Effector memory CD4-positive, alpha-beta T cell (primary cell): Measurements from ENCODE around the gene EVI5L.

ENCODE experiments used
- DNase-seq, 3 donors: peaks; one replicate each; pipeline ENCODE4 v3.0.0-alpha.2; 2020
- H3K27ac ChIP-seq: 2 replicates; pipeline ENCODE4 v1.7.0; 2013; ENCODE audit warnings: mild to moderate bottlenecking, low read length, moderate library complexity; ENCODE audit not compliant: insufficient read depth, poor library complexity, severe bottlenecking
- H3K27me3 ChIP-seq: replicated peaks from 2 replicates; pipeline ENCODE4 v1.7.0; 2013; ENCODE audit warnings: mild to moderate bottlenecking, low read length; ENCODE audit not compliant: insufficient read depth, control insufficient read depth, poor library complexity, severe bottlenecking
- H3K36me3 ChIP-seq: 2 replicates; pipeline ENCODE4 v1.7.0; 2013; ENCODE audit warnings: mild to moderate bottlenecking, low read length, moderate library complexity; ENCODE audit not compliant: control insufficient read depth, insufficient read depth
- H3K4me1 ChIP-seq: 2 replicates; pipeline ENCODE4 v1.7.0; 2013; ENCODE audit warnings: low read length, mild to moderate bottlenecking; ENCODE audit not compliant: control insufficient read depth, insufficient read depth, poor library complexity, severe bottlenecking
- H3K4me3 ChIP-seq: 2 replicates; pipeline ENCODE4 v1.7.0; 2013; ENCODE audit warnings: low read length, low read depth, mild to moderate bottlenecking; ENCODE audit not compliant: insufficient read depth, poor library complexity, severe bottlenecking
- H3K9me3 ChIP-seq: 2 replicates; pipeline ENCODE4 v1.7.0; 2013; ENCODE audit warnings: mild to moderate bottlenecking, low read length, moderate library complexity; ENCODE audit not compliant: control insufficient read depth

Gene EVI5L

DNA sequence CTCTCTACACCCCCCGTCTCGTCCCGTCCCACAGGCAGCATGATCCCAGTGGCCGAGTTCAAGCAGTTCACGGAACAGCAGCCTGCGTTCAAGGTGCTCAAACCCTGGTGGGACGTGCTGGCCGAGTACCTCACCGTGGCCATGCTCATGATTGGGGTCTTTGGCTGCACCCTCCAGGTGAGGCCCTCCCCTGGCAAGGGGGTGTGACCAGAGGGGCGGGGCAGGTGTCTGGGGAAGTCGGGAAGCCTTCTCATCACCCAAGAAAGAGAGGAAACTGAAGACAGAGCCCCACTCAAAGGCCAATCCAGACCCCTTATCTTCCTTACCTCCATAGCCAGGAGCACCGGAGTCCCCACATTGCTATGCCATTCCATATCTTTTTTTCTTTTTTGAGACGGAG is 65.5 kb downstream of the EVI5L start:
- no peaks in the 10 kb centered on the region for H3K4me1 ChIP-seq
- no peaks in the 10 kb centered on the region for H3K9me3 ChIP-seq
- no peak overlapping the region for H3K27ac ChIP-seq
- no peak for DNase-seq
- H3K36me3 ChIP-seq: no peaks in the 10 kb centered on the region
- H3K27me3 ChIP-seq: no peaks in the 10 kb centered on the region
- no peak overlapping the region for H3K4me3 ChIP-seq

- no peak for DNase-seq
Observed at GRCh38 chr19:7897292-7897691, 67.3 kb downstream of the EVI5L start.

GRCh38 chr19:7898967-7899366 is 68.9 kb downstream of the EVI5L start:
- Histone ChIP-seq H3K27ac (no peak overlapping the region), H3K4me3 (no peak overlapping the region), H3K36me3 (no peaks in the 10 kb centered on the region), H3K4me1 (peaks cover 9% of the 10 kb centered on the region), H3K27me3 (no peaks in the 10 kb centered on the region), H3K9me3 (no peaks in the 10 kb centered on the region)
- DNase-seq: no peak

More at GRCh38 chr19:7897292-7897691, 67.3 kb downstream of the EVI5L start:
- H3K27ac ChIP-seq: no peak overlapping the region
- H3K4me1 ChIP-seq: no peaks in the 10 kb centered on the region
- H3K9me3 ChIP-seq: no peaks in the 10 kb centered on the region
- H3K36me3 ChIP-seq: no peaks in the 10 kb centered on the region
- H3K4me3 ChIP-seq: no peak overlapping the region
- H3K27me3 ChIP-seq: no peaks in the 10 kb centered on the region

- Histone ChIP-seq H3K9me3 (no peaks in the 10 kb centered on the region), H3K27ac (no peak overlapping the region), H3K27me3 (no peaks in the 10 kb centered on the region), H3K36me3 (no peaks in the 10 kb centered on the region), H3K4me3 (no peak overlapping the region), H3K4me1 (peaks cover 16% of the 10 kb centered on the region)
- DNase-seq: no peak
Observed at GRCh38 chr19:7899751-7900378, 69.8 kb downstream of the EVI5L start.

- no peaks in the 10 kb centered on the region for H3K9me3 ChIP-seq
- no peak for DNase-seq
- H3K27me3 ChIP-seq: no peaks in the 10 kb centered on the region
- H3K4me3 ChIP-seq: no peak overlapping the region
- H3K4me1 ChIP-seq: peaks cover 21% of the 10 kb centered on the region
- H3K36me3 ChIP-seq: peaks cover under 1% of the 10 kb centered on the region
- H3K27ac ChIP-seq: no peak overlapping the region
Observed at GRCh38 chr19:7900401-7900870, 70.4 kb downstream of the EVI5L start.

DNA sequence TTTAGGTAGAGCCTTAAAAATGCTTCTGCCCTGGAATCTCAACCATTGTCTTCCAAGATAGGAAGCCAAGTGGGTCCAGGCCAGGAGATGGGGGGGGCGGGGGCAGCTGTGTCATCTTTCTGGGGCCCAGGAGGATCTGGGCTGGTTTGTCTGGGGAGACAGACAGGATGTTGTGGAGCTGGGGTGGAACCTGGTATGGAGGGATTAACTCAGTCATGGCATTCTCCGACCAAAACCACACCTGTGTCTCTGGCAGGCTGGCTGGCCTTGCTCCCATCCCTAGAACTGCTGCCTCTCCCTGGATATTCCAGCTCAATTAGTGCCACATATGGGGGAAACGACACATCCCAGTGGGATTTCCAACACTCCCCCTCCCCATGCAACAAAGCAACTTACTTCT is 70.9 kb downstream of the EVI5L start:
- Histone ChIP-seq H3K27ac (no peak overlapping the region), H3K27me3 (no peaks in the 10 kb centered on the region), H3K4me1 (peaks cover 22% of the 10 kb centered on the region), H3K4me3 (no peak overlapping the region), H3K36me3 (peaks cover 6% of the 10 kb centered on the region), H3K9me3 (no peaks in the 10 kb centered on the region)
- no peak for DNase-seq

- Histone ChIP-seq H3K27ac (no peak overlapping the region), H3K4me1 (peaks cover 22% of the 10 kb centered on the region), H3K9me3 (no peaks in the 10 kb centered on the region), H3K36me3 (peaks cover 10% of the 10 kb centered on the region), H3K27me3 (no peaks in the 10 kb centered on the region), H3K4me3 (no peak overlapping the region)
- no peak for DNase-seq
Observed at GRCh38 chr19:7901337-7901736, 71.3 kb downstream of the EVI5L start.

DNA sequence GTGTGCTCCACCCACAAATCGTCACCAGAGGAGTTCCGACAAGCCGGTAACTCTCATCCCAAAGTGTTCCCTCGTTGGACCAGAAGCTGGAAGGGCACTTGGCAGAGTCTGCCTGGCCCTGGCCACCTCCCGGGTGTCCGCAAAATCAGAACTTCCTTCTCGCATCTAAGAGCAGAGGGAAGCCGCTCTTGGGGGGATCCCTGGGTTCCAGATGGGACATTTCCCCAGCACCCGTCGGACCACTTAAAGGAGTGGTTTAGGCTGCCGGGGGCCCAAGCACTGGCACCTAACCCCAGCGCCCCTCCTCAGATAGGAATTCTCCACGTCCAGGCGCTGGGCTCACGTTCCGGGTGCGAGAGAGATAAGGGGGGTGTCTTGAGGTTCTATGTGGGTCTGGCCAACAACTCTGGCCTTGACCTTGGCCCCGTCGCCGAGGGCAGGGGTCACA is 72.8 kb downstream of the EVI5L start:
- DNase-seq: no peak
- peak overlapping the region; percentile 64 for H3K27ac ChIP-seq
- H3K4me3 ChIP-seq: peak overlapping the region; percentile 64
- no peaks in the 10 kb centered on the region for H3K27me3 ChIP-seq
- no peaks in the 10 kb centered on the region for H3K9me3 ChIP-seq
- H3K36me3 ChIP-seq: peaks cover 10% of the 10 kb centered on the region
- H3K4me1 ChIP-seq: peaks cover 22% of the 10 kb centered on the region

- peak; percentile 100 for DNase-seq
- peaks cover 10% of the 10 kb centered on the region for H3K36me3 ChIP-seq
- H3K4me1 ChIP-seq: peaks cover 22% of the 10 kb centered on the region
- H3K9me3 ChIP-seq: no peaks in the 10 kb centered on the region
- peak within 1 kb of the TSS; percentile 68 for H3K4me3 ChIP-seq
- H3K27me3 ChIP-seq: no peaks in the 10 kb centered on the region
- H3K27ac ChIP-seq: peak within 1 kb of the TSS; percentile 85
Observed at GRCh38 chr19:7903244-7904073, 73.4 kb downstream of the EVI5L start, which contains the start of gene MAP2K7. Gene MAP2K7 (plus strand): TSS chr19:7903877. CDS start chr19:7903945, 68 bp downstream.
